IMR-90 (cell line): Measurements from ENCODE around the gene KMT2E. TPM values are rescaled to one million over a fixed set of nuclear protein-coding genes. Genes with fewer than 3 reads are reported as not detected.
"Not testable (repeated sequence)": the region's sequence is repeated elsewhere in the genome, so short reads cannot be mapped to it uniquely, and the experiment has no call there.

Source experiments
- ATAC-seq: fragments of 200-7000 bp; cut with Tn5 transposase; 2 replicates; pipeline ENCODE4 v1.9.1; 2020; ENCODE audit warnings: low read depth, mild to moderate bottlenecking, moderate library complexity
- BruUV-seq: library from RNA; stranded (reverse); fragments of 400-500 nt; replicated peaks from 2 replicates; lab custom pipeline; 2021; lab: Mats Ljungman, UMichigan
- CTCF ChIA-PET: fragments of 300-600 bp; formaldehyde crosslinking; extraction: SDS; loops from one replicate; lab custom pipeline; 2021; ENCODE audit warnings: antibody characterized with exemption; lab: Yijun Ruan, JAX
- POLR2A ChIA-PET: fragments of 300-600 bp; sonication (Branson Sonifier 250); formaldehyde crosslinking; loops from one replicate; lab custom pipeline; 2022; ENCODE audit warnings: antibody characterized with exemption; ENCODE audit not compliant: unreplicated experiment; lab: Charles Lee
- DNase-seq: peaks from one replicate; pipeline ENCODE4 v3.0.0; 2013
- H2AFZ ChIP-seq: replicated peaks from 2 replicates; pipeline ENCODE3; 2013; ENCODE audit warnings: low read length, mild to moderate bottlenecking; ENCODE audit not compliant: poor library complexity
- H2AK5ac ChIP-seq: 2 replicates; pipeline ENCODE4 v1.6.1; 2013; ENCODE audit warnings: low read depth, low read length, inconsistent platforms
- H2AK9ac ChIP-seq: replicated peaks from 2 replicates; pipeline ENCODE3; 2013; ENCODE audit warnings: mild to moderate bottlenecking, low read depth, low read length, moderate library complexity; ENCODE audit not compliant: poor library complexity
- H2BK120ac ChIP-seq: 2 replicates; pipeline ENCODE4 v1.6.1; 2013; ENCODE audit warnings: low read depth, low read length, inconsistent platforms
- H2BK15ac ChIP-seq: 3 replicates; pipeline ENCODE4 v1.6.1; 2013; ENCODE audit warnings: low read depth, low read length, inconsistent platforms
- H2BK20ac ChIP-seq: 2 replicates; pipeline ENCODE4 v1.6.1; 2013; ENCODE audit warnings: low read depth, mild to moderate bottlenecking, inconsistent platforms, low read length, moderate library complexity
- H2BK5ac ChIP-seq: 2 replicates; pipeline ENCODE4 v1.6.1; 2013; ENCODE audit warnings: mild to moderate bottlenecking, low read depth, low read length, inconsistent platforms; ENCODE audit not compliant: poor library complexity, severe bottlenecking
- H3K14ac ChIP-seq: replicated peaks from 2 replicates; pipeline ENCODE4 v1.6.1; 2013; ENCODE audit warnings: low read depth, low read length, inconsistent platforms
- H3K18ac ChIP-seq: 2 replicates; pipeline ENCODE4 v1.6.1; 2013; ENCODE audit warnings: low read depth, low read length, control low read depth
- H3K23ac ChIP-seq: 2 replicates; pipeline ENCODE4 v1.6.1; 2013; ENCODE audit warnings: low read depth, low read length, inconsistent platforms
- H3K27ac ChIP-seq: 2 replicates; pipeline ENCODE4 v1.5.1; 2013; ENCODE audit warnings: mild to moderate bottlenecking, control low read depth, low read length; ENCODE audit not compliant: insufficient read depth
- H3K27me3 ChIP-seq: 2 replicates; pipeline ENCODE4 v1.6.1; 2013; ENCODE audit warnings: low read length; ENCODE audit not compliant: control insufficient read depth, insufficient read depth
- H3K36me3 ChIP-seq: 2 replicates; pipeline ENCODE4 v1.6.1; 2013; ENCODE audit warnings: low read length, mixed read lengths; ENCODE audit not compliant: control insufficient read depth, insufficient read depth
- H3K4ac ChIP-seq: 2 replicates; pipeline ENCODE4 v1.6.1; 2013; ENCODE audit warnings: low read depth, low read length, inconsistent platforms
- H3K4me1 ChIP-seq: 2 replicates; pipeline ENCODE4 v1.6.1; 2013; ENCODE audit warnings: low read length, mixed read lengths; ENCODE audit not compliant: control insufficient read depth, insufficient read depth
- H3K4me2 ChIP-seq: 2 replicates; pipeline ENCODE4 v1.6.1; 2013; ENCODE audit warnings: low read depth, mild to moderate bottlenecking, control low read depth, low read length, moderate library complexity
- H3K4me3 ChIP-seq: 2 replicates; pipeline ENCODE4 v1.5.1; 2013; ENCODE audit warnings: low read depth, mild to moderate bottlenecking, control low read depth, low read length, moderate library complexity; ENCODE audit not compliant: insufficient read depth
- H3K56ac ChIP-seq: 2 replicates; pipeline ENCODE4 v1.6.1; 2013; ENCODE audit warnings: low read length, inconsistent platforms; ENCODE audit not compliant: insufficient read depth; ENCODE audit errors: extremely low read depth
- H3K79me1 ChIP-seq, 2 experiments: 2 replicates each; pipeline ENCODE4 v1.6.1; 2013; ENCODE audit warnings: low read length in 2 of 2, inconsistent platforms in 1 of 2, low read depth in 1 of 2
- H3K9ac ChIP-seq: 2 replicates; pipeline ENCODE4 v1.6.1; 2013; ENCODE audit warnings: low read depth, low read length, control low read depth
- H3K9me1 ChIP-seq: 2 replicates; pipeline ENCODE4 v1.6.1; 2013; ENCODE audit warnings: low read length, inconsistent platforms; ENCODE audit not compliant: insufficient read depth
- H3K9me3 ChIP-seq: 2 replicates; pipeline ENCODE4 v1.6.1; 2013; ENCODE audit warnings: low read length; ENCODE audit not compliant: control insufficient read depth, insufficient read depth
- H4K20me1 ChIP-seq: 2 replicates; pipeline ENCODE4 v1.6.1; 2013; ENCODE audit warnings: low read length, inconsistent platforms; ENCODE audit not compliant: insufficient read depth
- H4K5ac ChIP-seq: 2 replicates; pipeline ENCODE4 v1.6.1; 2013; ENCODE audit warnings: mild to moderate bottlenecking, low read depth, low read length, control low read depth
- H4K8ac ChIP-seq, 2 experiments: 2 replicates each; pipeline ENCODE4 v1.6.1; 2013; ENCODE audit warnings: low read depth in 2 of 2, low read length in 2 of 2, control low read depth in 1 of 2, inconsistent platforms in 1 of 2
- H4K91ac ChIP-seq: 2 replicates; pipeline ENCODE4 v1.6.1; 2013; ENCODE audit warnings: low read depth, low read length, inconsistent platforms; ENCODE audit not compliant: insufficient read depth
- WGBS, 2 experiments: methylation state at CpG; one replicate each; pipeline versions ENCODE4 v1.1.5 to v1.1.7; 2013; ENCODE audit warnings: missing lambda C conversion rate in 2 of 2; ENCODE audit not compliant: insufficient read length in 1 of 2; ENCODE audit errors: extremely low coverage in 2 of 2; 5-methylcytosine and 5-hydroxymethylcytosine counted together
- dilution Hi-C: fragments of 300-500 bp; cut with HindIII; formaldehyde crosslinking; loops from one replicate; pipeline ENCODE4 v1.14.3; 2018; ENCODE audit warnings: low sequenced_read_pairs; ENCODE audit not compliant: unreplicated experiment
- in situ Hi-C: fragments of 300-500 bp; cut with MboI; formaldehyde crosslinking; loops from 3 replicates; pipeline ENCODE4 v1.14.3; 2019; ENCODE audit warnings: low sequenced_read_pairs, inconsistent platforms, mixed read lengths
- intact Hi-C: fragments of 100-400 bp; cut with micrococcal nuclease; formaldehyde crosslinking; loops from 2 replicates; pipeline ENCODE4 v1.10.0; 2022
- polyA plus RNA-seq, 3 experiments: library from polyadenylated mRNA; depleted of rRNA; stranded (reverse); fragments of >200 nt; gene quantifications; 2 replicates each; pipeline ENCODE4 v1.2.3, GENCODE V29; 2012; ENCODE audit warnings: low replicate concordance in 1 of 3
- total RNA-seq: library from RNA; depleted of rRNA; stranded (reverse); fragments of >200 nt; gene quantifications from 2 replicates; pipeline ENCODE4 v1.2.3, GENCODE V29; 2012

The KMT2E gene
- total and polyA plus RNA-seq, 2 of the 4 experiments (the other 2 are of a cell fraction), result 16.8 to 79.2 TPM

- peaks cover 15 to 57% of the 10 kb centered on the region in 2 experiments; a peak in 3 of 4 replicates for H3K79me1 ChIP-seq
- dilution Hi-C loops, H2AK5ac ChIP-seq, H3K14ac ChIP-seq, H3K27ac ChIP-seq, in situ Hi-C loops, H2AK9ac ChIP-seq, BruUV-seq, H3K9me3 ChIP-seq, H3K18ac ChIP-seq, H2BK5ac ChIP-seq, H4K5ac ChIP-seq, POLR2A ChIA-PET, intact Hi-C loops, H3K9ac ChIP-seq, H4K8ac ChIP-seq, H2BK20ac ChIP-seq, H2BK120ac ChIP-seq, CTCF ChIA-PET, H2AFZ ChIP-seq, ATAC-seq, H4K91ac ChIP-seq, H3K4me3 ChIP-seq, H2BK15ac ChIP-seq, H3K56ac ChIP-seq, H3K4me2 ChIP-seq, H3K4ac ChIP-seq, H3K27me3 ChIP-seq, H3K23ac ChIP-seq, DNase-seq: not testable (repeated sequence)
- peaks cover 12% of the 10 kb centered on the region for H3K9me1 ChIP-seq
- peaks cover 12% of the 10 kb centered on the region; the same call in 1 of the 2 replicates for H3K36me3 ChIP-seq
- H4K20me1 ChIP-seq, result peaks cover 12% of the 10 kb centered on the region
- peaks cover 15% of the 10 kb centered on the region for H3K4me1 ChIP-seq
- 98% methylated on average over 8 of the region's 14 CpGs; no CpG with 5 or more reads in 1 of the 2 experiments for WGBS, 2 experiments
These were observed 26.6 kb upstream of the KMT2E start for GRCh38 chr7:104987403-104987802.
